Measurements from ENCODE around the gene DAW1. TPM values are rescaled to one million over a fixed set of nuclear protein-coding genes. Genes with fewer than 3 reads are reported as not detected.

The DAW1 gene
- total and polyA plus RNA-seq, 2 of the 13 experiments (the other 11 are each of a cell fraction or from before 2014, with no cell fraction given), result not detected

DNA sequence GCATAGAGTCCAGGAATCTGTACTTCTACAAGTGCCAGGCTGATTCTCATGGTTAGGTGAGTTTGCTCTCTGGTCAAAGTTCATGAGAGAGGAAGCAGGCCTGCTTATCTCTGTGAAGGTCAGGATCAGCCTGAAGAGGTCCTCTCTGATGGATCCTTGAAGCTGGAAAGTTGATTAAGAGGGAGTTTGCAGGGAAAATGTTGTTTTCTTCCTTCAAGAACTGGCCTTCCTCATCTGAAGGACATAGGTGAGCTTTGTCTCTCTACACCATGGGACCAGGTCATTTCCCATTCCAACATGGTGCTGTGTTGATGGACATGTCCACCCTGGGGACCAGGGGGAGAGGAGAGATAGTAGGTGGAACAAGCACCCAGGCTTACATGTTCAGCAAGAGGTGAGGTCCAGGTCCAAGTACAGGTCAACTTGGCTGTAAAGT, 42.9 kb upstream of the DAW1 start (continued):
- TF ChIP-seq, protein P1, sequence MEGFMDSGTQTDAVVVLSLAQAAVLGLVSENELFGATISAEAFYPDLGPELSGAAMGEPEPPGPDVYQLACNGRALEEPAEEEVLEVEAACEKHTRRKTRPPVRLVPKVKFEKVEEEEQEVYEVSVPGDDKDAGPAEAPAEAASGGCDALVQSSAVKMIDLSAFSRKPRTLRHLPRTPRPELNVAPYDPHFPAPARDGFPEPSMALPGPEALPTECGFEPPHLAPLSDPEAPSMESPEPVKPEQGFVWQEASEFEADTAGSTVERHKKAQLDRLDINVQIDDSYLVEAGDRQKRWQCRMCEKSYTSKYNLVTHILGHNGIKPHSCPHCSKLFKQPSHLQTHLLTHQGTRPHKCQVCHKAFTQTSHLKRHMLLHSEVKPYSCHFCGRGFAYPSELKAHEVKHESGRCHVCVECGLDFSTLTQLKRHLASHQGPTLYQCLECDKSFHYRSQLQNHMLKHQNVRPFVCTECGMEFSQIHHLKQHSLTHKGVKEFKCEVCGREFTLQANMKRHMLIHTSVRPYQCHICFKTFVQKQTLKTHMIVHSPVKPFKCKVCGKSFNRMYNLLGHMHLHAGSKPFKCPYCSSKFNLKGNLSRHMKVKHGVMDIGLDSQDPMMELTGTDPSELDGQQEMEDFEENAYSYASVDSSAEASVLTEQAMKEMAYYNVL (CRISPR knock-in tag; IDR thresholded peaks at IDR 0.05; ENCODE audit: borderline replicate concordance), result no peak
- no peak for TF ChIP-seq ARHGAP35 (CRISPR knock-in tag; IDR thresholded peaks at IDR 0.05; ENCODE audit: borderline replicate concordance)
- TF ChIP-seq ELF1 (CRISPR knock-in tag; IDR thresholded peaks at IDR 0.05), result no peak
- peak; percentile 71 for TF ChIP-seq PPARG (CRISPR knock-in tag; conservative IDR thresholded peaks at IDR 0.05)
- TF ChIP-seq, protein P2, sequence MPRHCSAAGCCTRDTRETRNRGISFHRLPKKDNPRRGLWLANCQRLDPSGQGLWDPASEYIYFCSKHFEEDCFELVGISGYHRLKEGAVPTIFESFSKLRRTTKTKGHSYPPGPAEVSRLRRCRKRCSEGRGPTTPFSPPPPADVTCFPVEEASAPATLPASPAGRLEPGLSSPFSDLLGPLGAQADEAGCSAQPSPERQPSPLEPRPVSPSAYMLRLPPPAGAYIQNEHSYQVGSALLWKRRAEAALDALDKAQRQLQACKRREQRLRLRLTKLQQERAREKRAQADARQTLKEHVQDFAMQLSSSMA (CRISPR knock-in tag; IDR thresholded peaks at IDR 0.05), result no peak
- no peak for TF ChIP-seq TMF1 (CRISPR knock-in tag; IDR thresholded peaks at IDR 0.05; ENCODE audit: low read depth)
- TF ChIP-seq ZNF549 (CRISPR knock-in tag; IDR thresholded peaks at IDR 0.05), result no peak
- TF ChIP-seq RBFOX2 (IDR thresholded peaks at IDR 0.05; ENCODE audit: low read depth, low read length), result no peak
- TF ChIP-seq NKX3-1 (CRISPR knock-in tag; IDR thresholded peaks at IDR 0.05), result no peak
- TF ChIP-seq, protein P3, sequence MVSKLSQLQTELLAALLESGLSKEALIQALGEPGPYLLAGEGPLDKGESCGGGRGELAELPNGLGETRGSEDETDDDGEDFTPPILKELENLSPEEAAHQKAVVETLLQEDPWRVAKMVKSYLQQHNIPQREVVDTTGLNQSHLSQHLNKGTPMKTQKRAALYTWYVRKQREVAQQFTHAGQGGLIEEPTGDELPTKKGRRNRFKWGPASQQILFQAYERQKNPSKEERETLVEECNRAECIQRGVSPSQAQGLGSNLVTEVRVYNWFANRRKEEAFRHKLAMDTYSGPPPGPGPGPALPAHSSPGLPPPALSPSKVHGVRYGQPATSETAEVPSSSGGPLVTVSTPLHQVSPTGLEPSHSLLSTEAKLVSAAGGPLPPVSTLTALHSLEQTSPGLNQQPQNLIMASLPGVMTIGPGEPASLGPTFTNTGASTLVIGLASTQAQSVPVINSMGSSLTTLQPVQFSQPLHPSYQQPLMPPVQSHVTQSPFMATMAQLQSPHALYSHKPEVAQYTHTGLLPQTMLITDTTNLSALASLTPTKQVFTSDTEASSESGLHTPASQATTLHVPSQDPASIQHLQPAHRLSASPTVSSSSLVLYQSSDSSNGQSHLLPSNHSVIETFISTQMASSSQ (IDR thresholded peaks at IDR 0.05; ENCODE audit: low read depth), result no peak
- TF ChIP-seq, protein P3 (CRISPR knock-in tag; IDR thresholded peaks at IDR 0.05; ENCODE audit: borderline replicate concordance), result no peak
- TF ChIP-seq, protein P4, sequence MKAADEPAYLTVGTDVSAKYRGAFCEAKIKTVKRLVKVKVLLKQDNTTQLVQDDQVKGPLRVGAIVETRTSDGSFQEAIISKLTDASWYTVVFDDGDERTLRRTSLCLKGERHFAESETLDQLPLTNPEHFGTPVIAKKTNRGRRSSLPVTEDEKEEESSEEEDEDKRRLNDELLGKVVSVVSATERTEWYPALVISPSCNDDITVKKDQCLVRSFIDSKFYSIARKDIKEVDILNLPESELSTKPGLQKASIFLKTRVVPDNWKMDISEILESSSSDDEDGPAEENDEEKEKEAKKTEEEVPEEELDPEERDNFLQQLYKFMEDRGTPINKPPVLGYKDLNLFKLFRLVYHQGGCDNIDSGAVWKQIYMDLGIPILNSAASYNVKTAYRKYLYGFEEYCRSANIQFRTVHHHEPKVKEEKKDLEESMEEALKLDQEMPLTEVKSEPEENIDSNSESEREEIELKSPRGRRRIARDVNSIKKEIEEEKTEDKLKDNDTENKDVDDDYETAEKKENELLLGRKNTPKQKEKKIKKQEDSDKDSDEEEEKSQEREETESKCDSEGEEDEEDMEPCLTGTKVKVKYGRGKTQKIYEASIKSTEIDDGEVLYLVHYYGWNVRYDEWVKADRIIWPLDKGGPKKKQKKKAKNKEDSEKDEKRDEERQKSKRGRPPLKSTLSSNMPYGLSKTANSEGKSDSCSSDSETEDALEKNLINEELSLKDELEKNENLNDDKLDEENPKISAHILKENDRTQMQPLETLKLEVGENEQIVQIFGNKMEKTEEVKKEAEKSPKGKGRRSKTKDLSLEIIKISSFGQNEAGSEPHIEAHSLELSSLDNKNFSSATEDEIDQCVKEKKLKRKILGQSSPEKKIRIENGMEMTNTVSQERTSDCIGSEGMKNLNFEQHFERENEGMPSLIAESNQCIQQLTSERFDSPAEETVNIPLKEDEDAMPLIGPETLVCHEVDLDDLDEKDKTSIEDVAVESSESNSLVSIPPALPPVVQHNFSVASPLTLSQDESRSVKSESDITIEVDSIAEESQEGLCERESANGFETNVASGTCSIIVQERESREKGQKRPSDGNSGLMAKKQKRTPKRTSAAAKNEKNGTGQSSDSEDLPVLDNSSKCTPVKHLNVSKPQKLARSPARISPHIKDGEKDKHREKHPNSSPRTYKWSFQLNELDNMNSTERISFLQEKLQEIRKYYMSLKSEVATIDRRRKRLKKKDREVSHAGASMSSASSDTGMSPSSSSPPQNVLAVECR (CRISPR knock-in tag; IDR thresholded peaks at IDR 0.05; ENCODE audit: borderline replicate concordance), result no peak; the same call in 1 of the 2 replicates
- TF ChIP-seq ZNF430 (CRISPR knock-in tag; IDR thresholded peaks at IDR 0.05), result no peak
- TF ChIP-seq TCF12 (IDR thresholded peaks at IDR 0.05), result no peak
- TF ChIP-seq TCF12 (CRISPR knock-in tag; IDR thresholded peaks at IDR 0.05), result no peak
- no peak for TF ChIP-seq ZNF550 (CRISPR knock-in tag; IDR thresholded peaks at IDR 0.05; ENCODE audit: borderline replicate concordance)
- no peak for TF ChIP-seq MAZ (IDR thresholded peaks at IDR 0.05; ENCODE audit: borderline replicate concordance, low read depth, low read length)
- 0 out of 2 replicates have a peak, but pooled peaks have one; percentile 58 for TF ChIP-seq MAZ (CRISPR knock-in tag; IDR thresholded peaks at IDR 0.05; ENCODE audit: low read depth)
- no peak for TF ChIP-seq ZNF614 (CRISPR knock-in tag; IDR thresholded peaks at IDR 0.05; ENCODE audit: borderline replicate concordance)
- TF ChIP-seq ZNF367 (CRISPR knock-in tag; IDR thresholded peaks at IDR 0.05; ENCODE audit: borderline replicate concordance), result no peak

Measured in HepG2 (cell line).